Hypothalamus (tissue), 51 donors: ENCODE data around the gene SEC31A.
"Not testable (repeated sequence)": the region's sequence is repeated elsewhere in the genome, so short reads cannot be mapped to it uniquely, and the experiment has no call there.

ENCODE experiments used
- DNase-seq, 51 donors: peaks; one replicate each; lab custom pipeline; 2025; lab: John Stamatoyannopoulos, UW

The SEC31A gene

DNA sequence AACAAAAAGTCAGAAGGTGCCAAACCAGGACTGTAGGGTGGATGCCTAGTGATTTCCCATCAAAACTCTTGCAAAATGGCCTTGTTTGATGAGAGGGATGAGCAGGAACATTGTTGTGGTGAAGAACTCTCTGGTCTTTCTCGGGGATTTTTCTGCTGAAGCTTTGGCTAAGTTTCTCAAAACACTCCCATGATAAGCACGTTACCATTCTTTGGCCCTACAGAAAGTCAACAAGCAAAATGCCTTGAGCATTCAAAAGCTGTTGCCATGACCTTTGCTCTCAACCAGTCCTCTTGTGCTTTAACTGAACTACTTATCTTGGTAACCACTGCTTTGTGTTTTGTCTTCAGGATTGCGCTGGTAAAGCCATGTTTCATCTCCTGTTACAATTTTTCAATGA lies 3.0 kb upstream of the SEC31A start:
- no peak for DNase-seq

DNA sequence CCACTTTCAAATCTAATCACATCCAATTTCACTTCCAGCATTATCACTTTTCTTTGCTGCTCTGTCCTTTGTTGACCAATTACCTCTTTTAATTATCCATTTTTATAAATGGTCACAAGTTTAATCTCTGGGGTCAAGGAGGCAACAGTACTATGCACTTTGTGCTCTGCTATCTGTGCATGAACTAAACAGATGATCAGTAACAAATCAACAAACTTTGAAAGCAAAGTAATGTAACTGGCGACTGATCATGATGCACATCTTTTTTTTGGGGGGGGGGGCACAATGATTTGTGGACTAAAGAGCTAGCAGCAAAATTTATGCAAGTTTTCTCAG lies 1.5 kb upstream of the SEC31A start:
- DNase-seq, result no peak

DNA sequence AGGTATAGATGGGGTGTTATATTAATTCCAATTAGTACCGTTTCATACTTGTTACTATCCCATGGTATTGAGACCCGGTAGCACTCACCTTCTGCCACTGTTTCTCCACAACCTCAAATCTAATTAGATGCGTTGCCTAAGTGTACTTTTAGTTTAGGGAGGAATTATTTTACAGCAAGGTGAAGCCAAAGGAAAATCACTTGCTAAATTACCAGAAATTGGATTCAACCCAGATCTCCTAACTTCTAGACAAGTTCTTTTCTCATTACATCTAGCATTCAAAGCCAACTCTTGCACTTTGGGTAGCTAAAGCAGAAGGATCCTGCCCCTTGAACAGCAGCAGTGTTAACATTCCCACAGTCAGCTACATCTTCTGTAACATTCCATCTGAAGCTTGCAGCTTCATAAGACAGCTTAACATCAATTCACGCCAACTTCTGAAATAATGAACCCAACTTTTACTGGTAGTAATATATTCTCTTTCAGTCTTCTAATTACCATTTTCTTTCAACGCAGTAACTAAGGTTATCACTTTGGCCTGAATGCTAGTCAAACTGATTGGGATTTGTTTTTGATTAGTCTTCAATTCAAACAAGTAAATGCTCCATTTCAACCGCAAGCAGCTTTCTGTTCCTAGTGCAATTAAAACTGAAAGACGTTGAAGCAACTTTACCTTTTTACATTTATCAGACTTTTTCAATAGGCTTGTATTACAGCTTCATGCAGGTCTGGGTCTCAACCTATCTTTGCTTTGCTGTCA lies 934 bp upstream of the SEC31A start:
- DNase-seq, result peak in 1 of 51 donors; percentile 32

GRCh38 chr4:82890528-82890900 lies 439 bp downstream of the SEC31A start:
- no peak for DNase-seq

GRCh38 chr4:82889287-82889686 lies 1.7 kb downstream of the SEC31A start:
- no peak for DNase-seq

DNA sequence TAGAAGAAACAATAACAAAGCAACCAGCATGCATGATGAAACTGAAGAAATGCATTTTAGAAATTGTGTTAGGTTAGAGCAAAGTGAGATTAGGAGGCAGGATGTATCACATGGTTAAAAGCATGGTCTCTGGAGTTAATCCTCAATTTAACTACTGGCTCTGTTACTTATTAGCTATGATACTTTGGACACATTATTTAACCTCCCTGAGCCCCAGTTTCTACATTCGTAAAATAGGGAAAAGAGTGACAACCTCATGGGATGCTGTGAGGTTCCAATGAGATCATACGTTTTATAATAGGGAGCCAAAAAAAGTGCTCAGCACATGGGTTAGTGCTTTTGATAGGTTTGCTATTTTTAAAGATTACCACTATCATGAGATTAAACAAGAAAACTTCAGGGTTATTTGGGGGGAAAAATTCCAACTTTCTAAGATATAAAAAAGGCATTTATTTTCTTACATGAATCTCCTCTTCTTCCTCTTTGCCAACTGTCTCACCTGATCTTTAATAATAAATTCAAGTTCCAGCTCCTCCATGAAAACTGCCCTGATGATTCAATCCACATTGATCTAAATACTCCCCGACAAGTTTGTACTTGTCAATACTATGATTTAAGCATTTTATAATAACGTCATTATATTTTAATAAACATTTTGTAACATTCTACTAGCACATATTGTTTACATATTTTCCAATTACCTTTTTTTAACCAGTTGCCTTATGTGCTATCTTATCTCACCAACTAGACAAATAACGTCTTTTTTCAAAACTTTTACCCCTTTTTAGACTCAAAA lies 4.6 kb downstream of the SEC31A start:
- DNase-seq, result no peak

GRCh38 chr4:82885410-82885809 lies 5.5 kb downstream of the SEC31A start:
- DNase-seq, result no peak

DNA sequence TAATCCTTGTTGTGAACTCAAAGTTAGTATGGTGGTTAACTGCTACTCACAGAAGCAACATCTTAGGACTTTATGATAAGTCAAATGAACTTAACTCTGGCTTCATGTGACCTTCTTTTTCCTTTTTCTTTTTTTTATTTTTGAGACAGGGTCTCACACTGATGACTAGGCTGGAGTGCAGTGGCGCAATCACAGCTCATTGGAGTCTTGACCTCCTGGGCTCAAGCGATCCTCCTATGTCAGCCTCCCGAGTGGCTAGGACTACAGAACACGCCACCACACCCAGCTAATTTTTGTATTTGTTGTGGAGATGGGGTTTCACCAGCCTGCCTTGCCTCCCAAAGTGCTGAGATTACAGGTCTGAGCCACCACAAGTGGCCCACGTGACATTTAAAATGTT lies 22.4 kb downstream of the SEC31A start:
- DNase-seq, result no peak

DNA sequence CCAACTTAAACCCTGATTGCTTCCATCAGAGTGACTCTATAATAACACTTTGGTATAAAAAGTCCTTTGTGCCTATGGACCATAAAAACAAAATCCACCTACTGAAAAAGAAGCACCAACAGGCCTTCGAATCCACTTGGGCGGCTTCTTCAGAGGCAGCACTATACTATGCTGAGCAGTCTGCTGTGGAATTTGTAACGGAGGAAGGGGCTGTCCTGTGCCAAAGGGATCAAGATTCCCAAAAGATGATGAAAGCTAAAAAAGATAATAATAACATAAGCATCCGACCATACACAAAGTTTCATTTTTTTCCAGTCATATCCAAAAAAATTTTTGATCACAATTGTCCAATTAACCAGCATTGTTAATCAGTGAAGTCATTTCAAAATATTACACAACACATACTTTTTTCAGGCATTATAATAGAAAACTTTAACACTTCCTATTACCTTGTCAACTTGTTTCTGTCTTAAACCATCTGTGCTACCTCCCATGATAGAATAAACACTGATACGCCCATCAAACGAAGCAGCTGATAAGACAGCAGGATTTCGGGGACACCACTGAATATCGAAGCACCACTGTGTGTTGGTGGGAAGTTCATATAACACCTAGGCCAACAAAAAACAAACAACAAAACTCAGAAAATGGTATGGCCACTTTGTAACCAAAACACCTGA lies 24.1 kb downstream of the SEC31A start:
- no peak for DNase-seq

- not testable (repeated sequence) for DNase-seq
Observed at GRCh38 chr4:82866033-82866432, 24.9 kb downstream of the SEC31A start.

GRCh38 chr4:82865592-82865991 lies 25.4 kb downstream of the SEC31A start:
- DNase-seq, result no peak

DNA sequence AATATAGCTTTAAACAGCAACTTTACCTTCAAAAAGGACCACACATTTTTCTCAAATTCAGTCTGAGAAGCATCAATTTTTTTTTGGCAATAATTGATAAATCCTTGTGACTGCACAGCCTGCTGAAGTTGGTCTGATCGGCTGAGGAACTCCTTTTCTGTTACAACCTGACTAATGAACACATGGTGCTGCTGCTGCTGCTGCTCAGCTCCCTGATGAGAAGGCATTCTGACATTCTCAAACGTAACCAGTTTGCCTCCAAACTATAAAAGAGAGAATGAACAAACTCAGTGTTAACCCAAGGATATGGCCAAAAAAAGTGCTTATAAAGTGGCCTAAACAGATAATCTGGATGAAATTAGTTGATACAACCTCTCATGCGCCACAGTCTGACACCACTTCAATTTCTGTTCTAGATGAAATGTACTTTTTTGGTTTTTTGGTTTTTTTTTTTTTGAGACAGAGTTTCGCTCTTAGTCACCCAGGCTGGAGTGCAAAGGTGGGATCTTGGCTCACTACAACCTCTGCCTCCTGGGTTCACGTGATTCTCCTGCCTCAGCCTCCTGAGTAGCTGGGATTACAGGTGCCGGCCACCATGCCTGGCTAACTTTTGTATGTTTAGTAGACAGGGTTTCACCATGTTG lies 26.5 kb downstream of the SEC31A start:
- no peak for DNase-seq

DNA sequence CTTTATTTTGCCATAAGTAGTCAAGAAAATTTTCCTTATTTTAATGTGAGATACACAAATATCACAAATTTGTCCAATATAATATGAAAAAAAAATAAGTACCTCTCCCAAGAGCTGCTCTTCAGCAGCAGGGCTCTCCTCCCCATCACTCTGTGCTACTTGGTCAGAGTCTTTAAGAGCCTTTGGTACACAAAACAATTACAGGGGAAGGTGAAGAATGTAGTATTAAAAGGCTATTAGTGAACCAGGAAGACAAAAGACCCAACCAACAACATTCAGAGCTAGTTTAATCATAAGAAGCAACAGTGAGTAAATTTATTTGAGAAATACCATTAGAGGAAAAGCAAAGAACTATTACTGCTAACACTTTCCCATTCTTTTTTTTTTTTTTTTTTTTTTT lies 29.4 kb downstream of the SEC31A start:
- DNase-seq, result no peak

GRCh38 chr4:82860487-82860886 lies 30.5 kb downstream of the SEC31A start:
- DNase-seq, result not testable (repeated sequence)

- DNase-seq, result no peak
Observed at GRCh38 chr4:82852751-82853285, 38.1 kb downstream of the SEC31A start.

DNA sequence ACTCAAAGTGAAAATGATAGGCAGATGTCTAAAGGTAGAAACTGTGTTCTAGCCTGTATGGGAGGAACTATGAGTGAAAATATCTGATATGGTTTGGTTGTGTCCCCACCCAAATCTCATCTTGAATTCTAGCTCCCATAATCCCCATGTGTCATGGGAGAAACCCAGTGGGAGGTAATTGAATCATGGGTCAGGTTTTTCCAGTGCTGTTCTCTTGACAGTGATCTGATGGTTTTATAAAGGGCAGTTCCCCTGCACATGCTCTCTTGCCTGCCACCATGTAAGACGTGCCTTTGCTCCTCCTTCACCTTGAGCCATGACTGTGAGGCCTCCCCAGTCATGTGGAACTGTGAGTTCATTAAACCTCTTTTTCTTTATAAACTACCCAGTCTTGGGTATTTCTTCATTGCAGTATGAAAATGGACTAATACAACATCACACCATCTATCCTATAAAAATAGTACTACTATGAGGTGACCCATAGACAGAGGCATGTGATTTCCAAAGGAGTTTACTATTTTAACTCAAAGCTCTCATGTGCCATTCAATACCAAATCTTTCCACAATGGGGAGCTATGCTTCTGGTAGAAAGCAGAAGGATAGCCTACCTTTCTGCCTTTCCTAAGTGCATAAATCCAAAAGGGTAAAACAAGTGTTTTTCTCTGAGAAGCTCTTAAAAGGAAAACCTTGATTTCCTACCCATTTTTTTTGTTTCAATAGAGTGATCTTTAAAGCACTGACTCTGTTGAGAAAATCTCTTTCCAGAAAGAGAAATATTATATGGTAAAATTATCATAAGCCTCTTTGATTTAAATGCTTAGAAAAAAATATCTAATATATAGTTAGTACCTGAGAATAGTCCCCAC lies 38.8 kb downstream of the SEC31A start:
- DNase-seq, result no peak

- DNase-seq, result no peak
Observed at GRCh38 chr4:82851318-82851717, 39.6 kb downstream of the SEC31A start.

- no peak for DNase-seq
Observed at GRCh38 chr4:82850684-82851083, 40.3 kb downstream of the SEC31A start.

DNA sequence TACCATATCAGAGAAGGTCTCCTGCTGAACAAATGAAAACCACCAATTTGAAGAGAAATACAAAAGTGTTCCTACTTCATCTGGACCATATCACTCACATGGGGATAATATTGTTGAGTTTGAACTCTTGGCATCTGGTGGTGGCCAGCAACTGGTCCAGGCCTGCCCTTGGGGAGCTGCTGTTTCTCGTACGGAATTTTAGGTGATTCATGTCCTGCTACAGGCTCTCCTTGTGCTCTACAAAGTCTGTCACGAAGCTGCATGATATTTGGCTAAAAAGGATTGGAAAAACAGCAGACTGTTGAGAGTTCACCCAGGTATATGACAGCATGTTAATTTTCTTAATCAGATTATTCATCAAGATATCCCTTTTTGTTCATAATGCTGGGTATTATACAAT lies 42.2 kb downstream of the SEC31A start:
- no peak for DNase-seq

DNA sequence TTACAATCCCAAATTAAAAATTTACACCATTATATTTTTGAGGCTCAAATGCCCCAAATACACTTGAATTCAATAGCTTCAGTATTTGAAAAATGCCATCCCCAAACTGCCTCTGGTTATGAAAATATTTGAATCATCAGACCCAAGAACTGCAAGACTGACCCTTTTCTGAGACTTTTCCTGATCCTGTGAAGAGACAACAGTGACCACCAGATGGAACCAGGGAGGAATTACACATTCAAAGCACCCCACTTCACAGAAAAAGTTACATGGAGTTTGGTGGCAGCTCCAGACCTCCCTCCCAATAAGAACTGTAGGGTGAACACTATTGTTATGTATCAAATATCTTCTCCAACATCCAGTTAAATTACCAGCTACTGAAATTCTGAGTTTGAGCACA lies 48.4 kb downstream of the SEC31A start:
- no peak for DNase-seq
